Measurements from ENCODE around the gene DACT1.

DNA sequence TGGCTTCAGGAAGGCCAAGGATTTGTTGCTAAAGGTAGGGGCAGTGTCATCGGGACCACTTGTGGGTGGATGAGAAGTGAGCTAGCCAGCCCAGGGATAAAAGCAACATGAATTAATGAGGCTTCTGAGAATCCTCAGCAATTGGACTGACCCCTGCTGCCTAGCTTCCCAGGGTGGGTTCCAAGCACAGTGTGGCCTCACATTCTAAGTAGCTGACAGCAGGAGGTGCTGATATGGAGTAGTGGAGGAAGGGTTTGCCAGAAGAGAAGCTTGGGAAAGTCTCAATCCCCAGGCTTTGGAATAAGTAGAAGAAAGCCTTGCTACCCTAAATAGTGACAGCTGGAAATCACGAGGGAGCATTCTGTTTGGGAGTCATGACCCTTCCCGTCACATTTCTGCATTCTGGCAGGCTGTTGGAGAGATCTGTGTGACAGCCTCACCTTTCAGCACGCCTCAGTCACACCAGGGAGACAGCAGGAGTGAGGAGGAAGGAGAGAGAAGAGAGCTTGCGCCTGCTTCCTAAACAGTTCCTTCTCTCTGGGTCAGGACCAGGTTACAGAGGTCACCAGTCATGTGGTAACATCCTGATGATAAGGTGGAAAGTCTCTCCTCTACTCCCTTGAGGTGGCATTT is 31.2 kb downstream of the DACT1 start:
- no peak for TF ChIP-seq CTCF (conservative IDR thresholded peaks at IDR 0.05 in 1 of 2, IDR thresholded peaks at IDR 0.05 in 1 of 2; ENCODE audit: extremely low read depth in 1 of 2, insufficient read depth in 1 of 2, low read depth in 1 of 2, low read length in 2 of 2)
- TF ChIP-seq EZH2 (IDR thresholded peaks at IDR 0.05; ENCODE audit: borderline replicate concordance, low read length), result no peak

Data from mammary epithelial cell (primary cell).